ENCODE results near the gene ALDH1L2. TPM values are rescaled to one million over a fixed set of nuclear protein-coding genes. Genes with fewer than 3 reads are reported as not detected.

The ALDH1L2 gene
- total RNA-seq, 1 donor from 2014 or later = 5.4 TPM

DNA sequence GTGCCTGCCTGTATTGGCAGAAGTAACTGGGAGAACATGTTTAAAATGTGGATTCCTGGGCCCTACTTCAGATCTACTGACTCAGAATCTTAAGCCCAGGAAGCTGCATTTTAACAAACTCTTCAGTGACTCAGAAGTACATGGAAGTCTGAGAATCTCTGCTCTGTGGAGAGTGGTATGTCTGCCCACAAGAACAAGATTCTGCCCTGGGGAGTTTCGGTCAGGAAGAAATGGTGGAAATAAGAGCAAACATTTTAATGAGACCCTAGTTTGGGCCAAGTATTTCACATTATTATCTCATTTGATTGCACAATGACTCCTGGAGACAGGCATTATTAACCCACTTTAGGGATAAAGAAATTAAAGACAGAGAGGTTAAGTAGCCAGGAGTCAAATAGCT is 8.2 kb downstream of the ALDH1L2 start:
- no peak overlapping the region for H3K27ac ChIP-seq
- H3K9me3 ChIP-seq = no peaks in the 10 kb centered on the region
- H3K36me3 ChIP-seq = no peaks in the 10 kb centered on the region
- peaks cover 8% of the 10 kb centered on the region for H3K4me1 ChIP-seq
- intact Hi-C loops (cut with DNase I) = no loop called here
- H3K27me3 ChIP-seq = no peaks in the 10 kb centered on the region
- no peak for DNase-seq (ENCODE audit: extremely low spot score in 2 of 2)
- TF ChIP-seq, protein P1, sequence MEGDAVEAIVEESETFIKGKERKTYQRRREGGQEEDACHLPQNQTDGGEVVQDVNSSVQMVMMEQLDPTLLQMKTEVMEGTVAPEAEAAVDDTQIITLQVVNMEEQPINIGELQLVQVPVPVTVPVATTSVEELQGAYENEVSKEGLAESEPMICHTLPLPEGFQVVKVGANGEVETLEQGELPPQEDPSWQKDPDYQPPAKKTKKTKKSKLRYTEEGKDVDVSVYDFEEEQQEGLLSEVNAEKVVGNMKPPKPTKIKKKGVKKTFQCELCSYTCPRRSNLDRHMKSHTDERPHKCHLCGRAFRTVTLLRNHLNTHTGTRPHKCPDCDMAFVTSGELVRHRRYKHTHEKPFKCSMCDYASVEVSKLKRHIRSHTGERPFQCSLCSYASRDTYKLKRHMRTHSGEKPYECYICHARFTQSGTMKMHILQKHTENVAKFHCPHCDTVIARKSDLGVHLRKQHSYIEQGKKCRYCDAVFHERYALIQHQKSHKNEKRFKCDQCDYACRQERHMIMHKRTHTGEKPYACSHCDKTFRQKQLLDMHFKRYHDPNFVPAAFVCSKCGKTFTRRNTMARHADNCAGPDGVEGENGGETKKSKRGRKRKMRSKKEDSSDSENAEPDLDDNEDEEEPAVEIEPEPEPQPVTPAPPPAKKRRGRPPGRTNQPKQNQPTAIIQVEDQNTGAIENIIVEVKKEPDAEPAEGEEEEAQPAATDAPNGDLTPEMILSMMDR (IDR thresholded peaks at IDR 0.05) = no peak
- TF ChIP-seq POLR2A (IDR thresholded peaks at IDR 0.05) = no peak
- no peak overlapping the region for H3K4me3 ChIP-seq

DNA sequence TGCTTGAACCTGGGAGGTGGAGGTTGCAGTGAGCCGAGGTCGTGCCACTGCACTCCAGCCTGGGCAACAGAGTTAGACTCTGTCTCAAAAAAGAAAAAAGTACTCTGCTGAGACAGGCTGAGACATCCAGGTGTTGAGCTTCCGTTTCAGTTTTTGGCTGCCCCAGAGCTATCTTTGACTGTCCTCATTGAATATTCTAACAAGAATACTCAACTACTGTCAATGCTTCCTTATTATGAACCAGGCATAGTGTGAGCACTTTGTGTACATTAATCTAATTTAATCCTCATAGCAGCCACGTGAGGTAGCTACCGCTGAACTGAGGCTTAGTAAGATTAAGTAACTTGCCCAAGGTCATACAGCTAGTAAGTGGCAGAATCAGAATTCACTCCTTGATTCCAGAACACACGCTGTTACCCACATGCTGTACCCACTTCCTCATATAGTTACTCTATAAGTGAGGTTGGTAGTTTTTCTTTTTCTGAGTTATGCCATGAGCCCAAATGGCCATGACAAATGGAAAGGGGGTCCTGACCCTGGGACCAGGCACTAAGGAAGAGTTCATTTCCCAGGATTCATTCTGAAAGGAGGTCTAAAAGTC is 11.3 kb downstream of the ALDH1L2 start:
- intact Hi-C loops (cut with DNase I) = no loop called here
- Histone ChIP-seq H3K4me3 (no peak overlapping the region), H3K4me1 (peaks cover 8% of the 10 kb centered on the region), H3K9me3 (no peaks in the 10 kb centered on the region), H3K27me3 (no peaks in the 10 kb centered on the region), H3K27ac (no peak overlapping the region), H3K36me3 (no peaks in the 10 kb centered on the region)
- TF ChIP-seq POLR2A (IDR thresholded peaks at IDR 0.05) (no peak), POLR2AphosphoS5 (IDR thresholded peaks at IDR 0.05; ENCODE audit: insufficient read depth in 1 of 2, low read depth in 1 of 2) (no peak)
- TF ChIP-seq, protein P1 (IDR thresholded peaks at IDR 0.05) = no peak
- DNase-seq (ENCODE audit: extremely low spot score in 2 of 2) = no peak

DNA sequence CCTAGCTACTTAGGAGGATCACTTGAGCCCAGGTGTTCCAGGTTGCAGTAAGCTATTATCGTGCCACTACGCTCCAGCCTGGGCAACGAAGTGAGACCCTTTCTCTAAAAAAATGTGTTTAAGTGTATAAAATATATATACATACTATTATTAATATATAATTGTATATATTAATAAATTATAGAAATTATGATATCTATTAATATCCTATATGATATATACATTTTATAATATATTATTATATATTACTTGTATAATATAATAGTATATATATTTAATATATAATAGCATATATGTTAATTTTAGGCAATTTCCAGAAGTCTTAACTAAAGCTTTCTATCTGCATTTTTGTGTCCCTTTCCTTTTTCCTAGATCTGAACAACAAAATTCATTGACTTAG is 12.3 kb downstream of the ALDH1L2 start:
- no peak for TF ChIP-seq POLR2AphosphoS5 (IDR thresholded peaks at IDR 0.05; ENCODE audit: insufficient read depth in 1 of 2, low read depth in 1 of 2)
- TF ChIP-seq, protein P1 (IDR thresholded peaks at IDR 0.05) = no peak
- TF ChIP-seq POLR2A (IDR thresholded peaks at IDR 0.05) = no peak
- no peak overlapping the region for H3K4me3 ChIP-seq
- no peak overlapping the region for H3K27ac ChIP-seq
- intact Hi-C loops (cut with DNase I) = no loop called here
- no peaks in the 10 kb centered on the region for H3K9me3 ChIP-seq
- H3K36me3 ChIP-seq = no peaks in the 10 kb centered on the region
- H3K4me1 ChIP-seq = peaks cover 6% of the 10 kb centered on the region
- no peaks in the 10 kb centered on the region for H3K27me3 ChIP-seq
- DNase-seq (ENCODE audit: extremely low spot score in 2 of 2) = no peak

DNA sequence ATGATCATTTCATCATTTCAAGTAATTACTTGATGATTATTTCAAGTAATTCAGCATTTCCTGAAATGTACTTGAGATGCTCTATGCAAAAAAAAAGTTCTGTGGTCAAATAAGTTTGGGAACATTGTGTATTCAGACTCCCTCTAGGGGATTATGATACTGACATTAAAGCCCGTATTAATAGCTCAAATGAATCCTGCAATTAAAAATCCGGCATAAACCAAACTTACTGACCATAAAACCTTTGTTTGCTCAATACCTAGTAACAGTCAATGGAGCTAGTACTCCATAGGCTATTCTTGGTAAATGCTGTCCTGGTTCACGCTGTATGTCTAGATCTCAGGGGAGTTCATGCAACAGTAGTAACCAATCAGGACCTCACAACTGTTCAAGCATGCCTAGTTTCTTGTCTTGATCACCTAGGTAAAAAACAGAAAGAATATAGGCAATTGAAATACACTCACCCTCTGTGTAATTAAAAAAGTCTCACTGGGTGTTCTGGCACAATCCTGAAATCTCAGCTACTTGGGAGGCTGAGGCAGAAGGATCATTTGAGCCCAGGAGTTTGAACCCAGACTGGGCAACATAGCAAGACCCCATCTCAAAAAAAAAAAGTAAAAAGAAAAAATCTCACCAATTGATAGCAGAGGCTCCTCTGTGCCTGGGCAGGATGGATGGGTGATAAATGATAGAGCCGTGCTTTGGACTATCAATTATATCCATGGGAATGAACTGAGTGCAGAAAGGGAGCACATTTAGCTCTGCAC is 14.1 kb downstream of the ALDH1L2 start:
- Histone ChIP-seq H3K9me3 (no peaks in the 10 kb centered on the region), H3K36me3 (no peaks in the 10 kb centered on the region), H3K4me1 (no peaks in the 10 kb centered on the region), H3K27ac (no peak overlapping the region), H3K4me3 (no peak overlapping the region), H3K27me3 (no peaks in the 10 kb centered on the region)
- intact Hi-C loops (cut with DNase I) = no loop called here
- no peak for TF ChIP-seq POLR2AphosphoS5 (IDR thresholded peaks at IDR 0.05; ENCODE audit: insufficient read depth in 1 of 2, low read depth in 1 of 2)
- TF ChIP-seq POLR2A (IDR thresholded peaks at IDR 0.05) = no peak
- TF ChIP-seq, protein P1 (IDR thresholded peaks at IDR 0.05) = no peak
- DNase-seq (ENCODE audit: extremely low spot score in 2 of 2) = no peak

DNA sequence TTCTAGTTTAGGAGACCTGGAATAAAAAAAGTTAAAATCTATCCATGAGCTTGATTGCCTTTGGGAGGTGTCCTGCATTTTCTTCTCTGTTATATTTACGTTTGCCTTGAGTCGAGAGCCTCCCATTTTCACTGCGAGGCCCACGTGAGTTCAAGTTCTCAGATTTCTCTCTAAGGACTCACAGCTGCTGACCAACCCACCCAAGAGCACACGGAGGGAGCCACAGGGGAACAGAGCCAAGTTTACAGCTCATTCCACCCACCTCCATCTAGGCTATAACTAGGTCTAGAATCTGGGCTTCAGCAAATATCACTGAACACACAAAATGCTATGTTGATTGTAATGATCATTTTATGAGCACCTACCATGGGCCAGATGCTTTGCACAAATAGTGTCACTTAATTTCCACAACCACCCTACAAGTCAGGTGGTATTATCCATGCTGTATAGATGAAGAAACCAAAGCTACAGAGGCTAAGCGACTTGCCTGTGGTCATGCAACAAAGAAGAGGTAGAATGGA is 16.7 kb downstream of the ALDH1L2 start:
- no peaks in the 10 kb centered on the region for H3K27me3 ChIP-seq
- intact Hi-C loops (cut with DNase I) = no loop called here
- H3K4me3 ChIP-seq = no peak overlapping the region
- H3K9me3 ChIP-seq = no peaks in the 10 kb centered on the region
- no peak overlapping the region for H3K27ac ChIP-seq
- no peak for DNase-seq (ENCODE audit: extremely low spot score in 2 of 2)
- H3K36me3 ChIP-seq = no peaks in the 10 kb centered on the region
- TF ChIP-seq, protein P1 (IDR thresholded peaks at IDR 0.05) = no peak
- TF ChIP-seq POLR2A (IDR thresholded peaks at IDR 0.05) (no peak), POLR2AphosphoS5 (IDR thresholded peaks at IDR 0.05; ENCODE audit: insufficient read depth in 1 of 2, low read depth in 1 of 2) (no peak)
- H3K4me1 ChIP-seq = no peaks in the 10 kb centered on the region

Measured in vagina (tissue), 2 donors.